ENCODE data around the gene STIP1. TPM values are rescaled to one million over a fixed set of nuclear protein-coding genes. Genes with fewer than 3 reads are reported as not detected.

Gene STIP1
- total and polyA plus RNA-seq, 2 of the 8 experiments (the other 6 are each of a cell fraction or from before 2014, with no cell fraction given): 140 to 329 TPM

- no peak for TF ChIP-seq CHD7 (IDR thresholded peaks at IDR 0.05; ENCODE audit: insufficient replicate concordance, low read length)
- TF ChIP-seq SIRT6 (IDR thresholded peaks at IDR 0.05; ENCODE audit: low read length): no peak
- no peak for TF ChIP-seq POLR2A (IDR thresholded peaks at IDR 0.05; ENCODE audit: control extremely low read depth in 1 of 2, low read depth in 2 of 2, low read length in 2 of 2)
- TF ChIP-seq BACH1 (IDR thresholded peaks at IDR 0.05; ENCODE audit: low read length): no peak
- TF ChIP-seq YY1 (IDR thresholded peaks at IDR 0.05; ENCODE audit: low read depth, low read length): no peak
Observed at GRCh38 chr11:64208796-64209562, 23.0 kb downstream of the STIP1 start (continued).

All from H1 (cell line).